Measurements from ENCODE around the gene LRIG1. TPM values are rescaled to one million over a fixed set of nuclear protein-coding genes. Genes with fewer than 3 reads are reported as not detected.

LRIG1 gene
- total RNA-seq, 1 donor = 14.1 TPM

GRCh38 chr3:66371432-66371831, 129.4 kb downstream of the LRIG1 start:
- H3K27me3 ChIP-seq (ENCODE audit: insufficient read depth, low read length) = no peaks in the 10 kb centered on the region
- H3K27ac ChIP-seq (ENCODE audit: low read depth, low read length) = no peak overlapping the region
- H3K36me3 ChIP-seq (ENCODE audit: insufficient read depth, low read length) = no peaks in the 10 kb centered on the region
- H3K4me3 ChIP-seq (ENCODE audit: insufficient read depth, low read length) = no peak overlapping the region
- no peaks in the 10 kb centered on the region for H4K20me1 ChIP-seq (ENCODE audit: insufficient read depth, low read length)
- no peaks in the 10 kb centered on the region for H3K9me3 ChIP-seq (ENCODE audit: low read depth, low read length)
- no peaks in the 10 kb centered on the region for H3K79me2 ChIP-seq (ENCODE audit: insufficient read depth, low read length)
- no peak for DNase-seq (ENCODE audit: insufficient read length, low spot score, missing footprints)
- H2AFZ ChIP-seq (ENCODE audit: low read length) = no peak overlapping the region
- peaks cover 3% of the 10 kb centered on the region for H3K4me1 ChIP-seq (ENCODE audit: insufficient read depth, low read length)
- no peak overlapping the region for H3K4me2 ChIP-seq (ENCODE audit: insufficient read depth, low read length)
- TF ChIP-seq CTCF (IDR thresholded peaks at IDR 0.05; ENCODE audit: extremely low read depth, low read depth, low read length) = no peak

GRCh38 chr3:66370179-66370578, 130.6 kb downstream of the LRIG1 start:
- Histone ChIP-seq H2AFZ (ENCODE audit: low read length) (no peak overlapping the region), H4K20me1 (ENCODE audit: insufficient read depth, low read length) (no peaks in the 10 kb centered on the region), H3K4me3 (ENCODE audit: insufficient read depth, low read length) (no peak overlapping the region), H3K9me3 (ENCODE audit: low read depth, low read length) (no peaks in the 10 kb centered on the region), H3K27me3 (ENCODE audit: insufficient read depth, low read length) (no peaks in the 10 kb centered on the region), H3K4me2 (ENCODE audit: insufficient read depth, low read length) (no peak overlapping the region), H3K36me3 (ENCODE audit: insufficient read depth, low read length) (no peaks in the 10 kb centered on the region), H3K79me2 (ENCODE audit: insufficient read depth, low read length) (no peaks in the 10 kb centered on the region), H3K4me1 (ENCODE audit: insufficient read depth, low read length) (no peaks in the 10 kb centered on the region), H3K27ac (ENCODE audit: low read depth, low read length) (no peak overlapping the region)
- TF ChIP-seq CTCF (IDR thresholded peaks at IDR 0.05; ENCODE audit: extremely low read depth, low read depth, low read length) = no peak
- no peak for DNase-seq (ENCODE audit: insufficient read length, low spot score, missing footprints)

- Histone ChIP-seq H3K4me1 (ENCODE audit: insufficient read depth, low read length) (peaks cover 2% of the 10 kb centered on the region), H3K4me2 (ENCODE audit: insufficient read depth, low read length) (no peak overlapping the region), H4K20me1 (ENCODE audit: insufficient read depth, low read length) (no peaks in the 10 kb centered on the region), H3K27ac (ENCODE audit: low read depth, low read length) (no peak overlapping the region), H3K9me3 (ENCODE audit: low read depth, low read length) (no peaks in the 10 kb centered on the region), H3K4me3 (ENCODE audit: insufficient read depth, low read length) (no peak overlapping the region), H3K27me3 (ENCODE audit: insufficient read depth, low read length) (no peaks in the 10 kb centered on the region), H2AFZ (ENCODE audit: low read length) (no peak overlapping the region), H3K36me3 (ENCODE audit: insufficient read depth, low read length) (no peaks in the 10 kb centered on the region), H3K79me2 (ENCODE audit: insufficient read depth, low read length) (no peaks in the 10 kb centered on the region)
- no peak for DNase-seq (ENCODE audit: insufficient read length, low spot score, missing footprints)
- TF ChIP-seq CTCF (IDR thresholded peaks at IDR 0.05; ENCODE audit: extremely low read depth, low read depth, low read length) = no peak
Observed at GRCh38 chr3:66367979-66368378, 132.8 kb downstream of the LRIG1 start.

- no peaks in the 10 kb centered on the region for H3K79me2 ChIP-seq (ENCODE audit: insufficient read depth, low read length)
- H3K4me2 ChIP-seq (ENCODE audit: insufficient read depth, low read length) = no peak overlapping the region
- H3K36me3 ChIP-seq (ENCODE audit: insufficient read depth, low read length) = no peaks in the 10 kb centered on the region
- H3K27me3 ChIP-seq (ENCODE audit: insufficient read depth, low read length) = no peaks in the 10 kb centered on the region
- no peak overlapping the region for H2AFZ ChIP-seq (ENCODE audit: low read length)
- no peak overlapping the region for H3K27ac ChIP-seq (ENCODE audit: low read depth, low read length)
- TF ChIP-seq CTCF (IDR thresholded peaks at IDR 0.05; ENCODE audit: extremely low read depth, low read depth, low read length) = no peak
- H4K20me1 ChIP-seq (ENCODE audit: insufficient read depth, low read length) = no peaks in the 10 kb centered on the region
- H3K9me3 ChIP-seq (ENCODE audit: low read depth, low read length) = no peaks in the 10 kb centered on the region
- H3K4me1 ChIP-seq (ENCODE audit: insufficient read depth, low read length) = peaks cover 12% of the 10 kb centered on the region
- no peak overlapping the region for H3K4me3 ChIP-seq (ENCODE audit: insufficient read depth, low read length)
- DNase-seq (ENCODE audit: insufficient read length, low spot score, missing footprints) = no peak
Observed at GRCh38 chr3:66366747-66367146, 134.1 kb downstream of the LRIG1 start.

Data from osteoblast (primary cell).